Naive thymus-derived CD4-positive, alpha-beta T cell (primary cell): ENCODE measurements around the gene NFATC2. TPM values are rescaled to one million over a fixed set of nuclear protein-coding genes. Genes with fewer than 3 reads are reported as not detected.
"Not testable (repeated sequence)": the region's sequence is repeated elsewhere in the genome, so short reads cannot be mapped to it uniquely, and the experiment has no call there.

Experiments
- ATAC-seq: fragments of 150-1000 bp; cut with Tn5 transposase; 2 replicates; pipeline ENCODE4 v1.10.0; 2021; ENCODE audit warnings: mild to moderate bottlenecking, moderate library complexity
- CTCF ChIA-PET: fragments of 350-600 bp; sonication (Branson Sonifier 250); formaldehyde crosslinking; loops from one replicate; lab custom pipeline; 2021; ENCODE audit warnings: antibody characterized with exemption; lab: Charles Lee
- POLR2A ChIA-PET: fragments of 350-600 bp; sonication (Branson Sonifier 250); formaldehyde crosslinking; loops from one replicate; lab custom pipeline; 2021; ENCODE audit warnings: antibody characterized with exemption, inconsistent platforms; lab: Charles Lee
- DNase-seq, 9 donors: peaks; one replicate each; pipeline versions ENCODE4 v3.0.0 to v3.0.0-alpha.2; 2020 to 2022; ENCODE audit warnings: mixed read lengths in 1 of 9
- H3K27ac ChIP-seq: one replicate; pipeline ENCODE4 v1.7.0; 2013; ENCODE audit warnings: mild to moderate bottlenecking, low read depth, low read length, moderate library complexity
- H3K27me3 ChIP-seq, 2 donors: one replicate each; pipeline ENCODE4 v1.7.0; 2013; ENCODE audit warnings: low read length in 2 of 2, mild to moderate bottlenecking in 2 of 2, moderate library complexity in 2 of 2; ENCODE audit not compliant: control insufficient read depth in 2 of 2, insufficient read depth in 2 of 2
- H3K36me3 ChIP-seq, 3 experiments: 1 replicate in 2 of 3; 2 replicates in 1 of 3; pipeline ENCODE4 v1.7.0; 2013; ENCODE audit warnings: low read length in 3 of 3, mild to moderate bottlenecking in 3 of 3, moderate library complexity in 1 of 3; ENCODE audit not compliant: insufficient read depth in 3 of 3, control insufficient read depth in 2 of 3
- H3K4me1 ChIP-seq, 2 donors: one replicate each; pipeline ENCODE4 v1.7.0; 2013; ENCODE audit warnings: low read length in 2 of 2, mild to moderate bottlenecking in 2 of 2, moderate library complexity in 1 of 2; ENCODE audit not compliant: control insufficient read depth in 2 of 2, insufficient read depth in 2 of 2
- H3K4me3 ChIP-seq: 2 replicates; pipeline ENCODE4 v1.7.0; 2013; ENCODE audit warnings: mild to moderate bottlenecking, low read length
- H3K9me3 ChIP-seq, 3 experiments: 1 replicate in 2 of 3; 2 replicates in 1 of 3; pipeline ENCODE4 v1.7.0; 2013; ENCODE audit warnings: low read length in 3 of 3; ENCODE audit not compliant: control insufficient read depth in 2 of 3
- H3K27ac Mint-ChIP-seq, 9 donors: one replicate each; pipeline ENCODE4 v1.8.0; 2020 to 2022; ENCODE audit warnings: mixed read lengths in 9 of 9, mild to moderate bottlenecking in 8 of 9, moderate library complexity in 5 of 9, inconsistent platforms in 2 of 9
- H3K27me3 Mint-ChIP-seq, 5 donors: one replicate each; pipeline ENCODE4 v1.8.0; 2021 to 2022; ENCODE audit warnings: mixed read lengths in 5 of 5, mild to moderate bottlenecking in 1 of 5
- H3K36me3 Mint-ChIP-seq, 5 donors: one replicate each; pipeline ENCODE4 v1.8.0; 2020 to 2022; ENCODE audit warnings: mixed read lengths in 5 of 5, mild to moderate bottlenecking in 3 of 5, inconsistent platforms in 1 of 5
- H3K4me1 Mint-ChIP-seq, 7 donors: one replicate each; pipeline ENCODE4 v1.8.0; 2020 to 2022; ENCODE audit warnings: mixed read lengths in 7 of 7, mild to moderate bottlenecking in 3 of 7, inconsistent platforms in 1 of 7
- H3K4me3 Mint-ChIP-seq, 10 donors: one replicate each; pipeline ENCODE4 v1.8.0; 2020 to 2022; ENCODE audit warnings: mild to moderate bottlenecking in 10 of 10, mixed read lengths in 10 of 10, moderate library complexity in 6 of 10, inconsistent platforms in 2 of 10
- H3K9me3 Mint-ChIP-seq, 11 donors: one replicate each; pipeline ENCODE4 v1.8.0; 2020 to 2022; ENCODE audit warnings: mixed read lengths in 11 of 11, mild to moderate bottlenecking in 4 of 11, inconsistent platforms in 1 of 11, moderate library complexity in 1 of 11
- intact Hi-C, 2 donors: fragments of 100-400 bp; cut with micrococcal nuclease; formaldehyde crosslinking; loops; one replicate each; pipeline ENCODE4 v1.15.1; 2023
- polyA plus RNA-seq, 2 donors: library from polyadenylated mRNA; unstranded; fragments of 300-500 nt; fragmentation: Illumina TruSeq; gene quantifications; one replicate each; pipeline ENCODE4 v1.2.3, GENCODE V29; 2021
- total RNA-seq, 6 experiments: library from RNA in 5 of 6; stranded (reverse) in 5 of 6; gene quantifications; 1 replicate in 5 of 6; 2 replicates in 1 of 6; pipeline ENCODE4 v1.2.3 and lab custom pipeline; 2021 to 2026

Gene NFATC2
- total and polyA plus RNA-seq, 7 experiments from 2014 or later: 16.6 to 66.8 (median 42.6) TPM

- ChIA-PET CTCF (interaction anchor here (0.7 kb wide), 1 partner anchor 17 kb away, joined by 3 read pairs; no protein-coding TSS in a partner anchor), POLR2A (no interaction called here)
- Histone ChIP-seq H3K4me1 (no peaks in the 10 kb centered on the region), H3K9me3 (peaks cover 0 to 4% (median 0%) of the 10 kb centered on the region in 3 experiments), H3K27me3 (no peaks in the 10 kb centered on the region), H3K27ac (no peak overlapping the region), H3K4me3 (no peak overlapping the region), H3K36me3 (no peaks in the 10 kb centered on the region)
- ATAC-seq (no peak), DNase-seq (no peak)
- Mint-ChIP-seq H3K9me3 (peaks cover 0 to 14% (median 3%) of the 10 kb centered on the region in 11 donors), H3K36me3 (peaks cover 0 to 11% (median 6%) of the 10 kb centered on the region in 5 donors), H3K4me3 (no peak overlapping the region), H3K4me1 (peaks cover 0 to 2% (median 0%) of the 10 kb centered on the region in 7 donors), H3K27ac (no peak overlapping the region), H3K27me3 (peaks cover 0 to 10% (median 0%) of the 10 kb centered on the region in 5 donors)
- intact Hi-C loops: no loop called here
These were observed 194.7 kb downstream of the NFATC2 start for GRCh38 chr20:51347831-51348230.

GRCh38 chr20:51346686-51347485 is 195.6 kb downstream of the NFATC2 start:
- Histone ChIP-seq H3K36me3 (no peaks in the 10 kb centered on the region), H3K4me1 (no peaks in the 10 kb centered on the region), H3K4me3 (no peak overlapping the region), H3K27ac (no peak overlapping the region), H3K9me3 (peaks cover 0 to 4% (median 0%) of the 10 kb centered on the region in 3 experiments), H3K27me3 (no peaks in the 10 kb centered on the region)
- H3K4me1 Mint-ChIP-seq: no peaks in the 10 kb centered on the region
- peaks cover 0 to 15% (median 4%) of the 10 kb centered on the region in 11 donors for H3K9me3 Mint-ChIP-seq
- POLR2A ChIA-PET: no interaction called here
- DNase-seq (no peak), ATAC-seq (no peak)
- peaks cover 0 to 10% (median 0%) of the 10 kb centered on the region in 5 donors for H3K27me3 Mint-ChIP-seq
- H3K4me3 Mint-ChIP-seq: no peak overlapping the region
- CTCF ChIA-PET: interaction anchor here (0.7 kb wide), 1 partner anchor 16 kb away, joined by 3 read pairs; no protein-coding TSS in a partner anchor
- intact Hi-C loops: no loop called here
- H3K27ac Mint-ChIP-seq: no peak overlapping the region
- H3K36me3 Mint-ChIP-seq: peaks cover 0 to 11% (median 8%) of the 10 kb centered on the region in 5 donors

GRCh38 chr20:51345601-51346101 is 196.9 kb downstream of the NFATC2 start:
- Histone ChIP-seq H3K36me3 (no peaks in the 10 kb centered on the region), H3K4me1 (no peaks in the 10 kb centered on the region), H3K27me3 (no peaks in the 10 kb centered on the region), H3K4me3 (no peak overlapping the region), H3K9me3 (peaks cover 0 to 4% (median 0%) of the 10 kb centered on the region in 3 experiments), H3K27ac (no peak overlapping the region)
- intact Hi-C loops: no loop called here
- ATAC-seq: no peak
- Mint-ChIP-seq H3K27ac (no peak overlapping the region), H3K9me3 (peaks cover 0 to 15% (median 4%) of the 10 kb centered on the region in 11 donors), H3K4me1 (no peaks in the 10 kb centered on the region), H3K27me3 (peaks cover 0 to 13% (median 6%) of the 10 kb centered on the region in 5 donors), H3K36me3 (peaks cover 0 to 11% (median 8%) of the 10 kb centered on the region in 5 donors), H3K4me3 (no peak overlapping the region)
- DNase-seq: no peak
- ChIA-PET POLR2A (no interaction called here), CTCF (no interaction called here)

GRCh38 chr20:51343802-51344201 is 198.7 kb downstream of the NFATC2 start:
- Mint-ChIP-seq H3K27me3 (peaks cover 0 to 15% (median 6%) of the 10 kb centered on the region in 5 donors), H3K9me3 (peaks cover 0 to 15% (median 4%) of the 10 kb centered on the region in 11 donors), H3K36me3 (peaks cover 0 to 11% (median 8%) of the 10 kb centered on the region in 5 donors)
- POLR2A ChIA-PET, intact Hi-C loops, CTCF ChIA-PET, H3K4me1 ChIP-seq, H3K4me1 Mint-ChIP-seq, H3K4me3 ChIP-seq, ATAC-seq, H3K27ac Mint-ChIP-seq, H3K36me3 ChIP-seq, H3K27me3 ChIP-seq, H3K9me3 ChIP-seq, H3K27ac ChIP-seq, H3K4me3 Mint-ChIP-seq, DNase-seq: not testable (repeated sequence)

GRCh38 chr20:51342510-51343236 is 199.8 kb downstream of the NFATC2 start:
- Histone ChIP-seq H3K4me3 (no peak overlapping the region), H3K36me3 (no peaks in the 10 kb centered on the region), H3K27me3 (no peaks in the 10 kb centered on the region), H3K27ac (no peak overlapping the region), H3K4me1 (no peaks in the 10 kb centered on the region), H3K9me3 (peaks cover 0 to 4% (median 0%) of the 10 kb centered on the region in 3 experiments)
- Mint-ChIP-seq H3K36me3 (peaks cover 0 to 11% (median 8%) of the 10 kb centered on the region in 5 donors), H3K9me3 (peaks cover 0 to 15% (median 4%) of the 10 kb centered on the region in 11 donors), H3K27me3 (peaks cover 0 to 15% (median 6%) of the 10 kb centered on the region in 5 donors), H3K4me3 (no peak overlapping the region), H3K27ac (no peak overlapping the region), H3K4me1 (peaks cover 0 to under 1% (median 0%) of the 10 kb centered on the region in 7 donors)
- DNase-seq (no peak), ATAC-seq (no peak)
- ChIA-PET CTCF (interaction anchor here (0.6 kb wide), 1 partner anchor 35 kb away, joined by 3 read pairs; no protein-coding TSS in a partner anchor), POLR2A (no interaction called here)
- intact Hi-C loops: no loop called here

GRCh38 chr20:51341581-51341980 is 200.9 kb downstream of the NFATC2 start:
- peaks cover 0 to 4% (median 0%) of the 10 kb centered on the region in 3 experiments for H3K9me3 ChIP-seq
- no peaks in the 10 kb centered on the region for H3K4me1 ChIP-seq
- H3K4me1 Mint-ChIP-seq: peaks cover 0 to 5% (median 0%) of the 10 kb centered on the region in 7 donors
- CTCF ChIA-PET: no interaction called here
- H3K9me3 Mint-ChIP-seq: peaks cover 0 to 15% (median 4%) of the 10 kb centered on the region in 11 donors
- H3K27me3 Mint-ChIP-seq: peaks cover 0 to 15% (median 6%) of the 10 kb centered on the region in 5 donors
- H3K36me3 Mint-ChIP-seq: peaks cover 0 to 8% (median 5%) of the 10 kb centered on the region in 5 donors
- H3K27ac ChIP-seq: no peak overlapping the region
- POLR2A ChIA-PET: no interaction called here
- H3K4me3 ChIP-seq: no peak overlapping the region
- ATAC-seq: no peak
- H3K36me3 ChIP-seq: no peaks in the 10 kb centered on the region
- no peaks in the 10 kb centered on the region for H3K27me3 ChIP-seq
- no peak for DNase-seq
- H3K27ac Mint-ChIP-seq: no peak overlapping the region
- intact Hi-C loops: no loop called here
- no peak overlapping the region for H3K4me3 Mint-ChIP-seq
